HG02981 (cell line): Measurements from ENCODE around the gene PDXK.

ENCODE experiments used
- ATAC-seq: cut with Tn5 transposase; IDR thresholded peaks from one replicate; pipeline ENCODE4 v1.9.1; 2021; ENCODE audit warnings: mild to moderate bottlenecking, moderate library complexity; ENCODE audit not compliant: unreplicated experiment

PDXK gene

GRCh38 chr21:43721206-43721605, 2.3 kb downstream of the PDXK start:
- no peak for ATAC-seq

DNA sequence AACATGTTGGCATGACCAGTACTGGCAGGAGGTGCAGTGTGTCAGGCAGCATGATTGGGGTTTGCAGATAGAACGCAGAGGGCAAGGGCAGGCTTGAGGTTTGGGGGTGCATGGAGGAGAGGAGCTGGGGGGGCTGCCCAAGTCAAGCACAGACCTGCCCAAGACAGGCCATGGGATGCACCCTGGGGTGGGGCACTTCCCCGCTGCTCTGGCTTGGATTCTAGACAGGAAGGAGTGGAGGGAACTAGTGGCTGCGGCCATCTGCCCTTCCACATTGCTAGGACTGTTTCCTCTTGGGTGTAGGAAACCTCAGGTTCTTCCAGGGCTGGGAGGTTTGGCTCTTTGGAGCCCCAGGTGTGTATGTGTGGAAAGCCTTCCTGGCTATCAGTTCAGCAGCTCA, 3.0 kb downstream of the PDXK start:
- no peak for ATAC-seq

DNA sequence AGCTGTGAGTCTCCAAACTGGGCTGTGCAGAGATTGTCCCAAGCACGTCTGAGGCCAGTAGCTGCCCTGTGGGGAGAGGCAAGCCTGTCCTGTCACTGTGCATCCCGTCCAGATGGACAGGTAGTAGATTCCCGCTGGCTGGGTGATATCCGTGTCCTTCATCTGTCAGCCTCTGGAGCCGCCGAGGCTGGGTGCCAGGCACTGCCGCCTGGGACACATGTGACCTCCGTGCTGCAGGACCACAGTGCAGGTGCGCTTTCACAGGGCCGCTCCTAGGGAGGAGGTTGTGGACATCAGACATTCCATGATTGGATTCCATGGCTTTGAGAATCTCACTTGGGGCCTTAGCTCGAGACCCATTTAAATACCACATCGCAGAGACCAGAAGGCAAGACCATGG, 4.7 kb downstream of the PDXK start:
- no peak for ATAC-seq

DNA sequence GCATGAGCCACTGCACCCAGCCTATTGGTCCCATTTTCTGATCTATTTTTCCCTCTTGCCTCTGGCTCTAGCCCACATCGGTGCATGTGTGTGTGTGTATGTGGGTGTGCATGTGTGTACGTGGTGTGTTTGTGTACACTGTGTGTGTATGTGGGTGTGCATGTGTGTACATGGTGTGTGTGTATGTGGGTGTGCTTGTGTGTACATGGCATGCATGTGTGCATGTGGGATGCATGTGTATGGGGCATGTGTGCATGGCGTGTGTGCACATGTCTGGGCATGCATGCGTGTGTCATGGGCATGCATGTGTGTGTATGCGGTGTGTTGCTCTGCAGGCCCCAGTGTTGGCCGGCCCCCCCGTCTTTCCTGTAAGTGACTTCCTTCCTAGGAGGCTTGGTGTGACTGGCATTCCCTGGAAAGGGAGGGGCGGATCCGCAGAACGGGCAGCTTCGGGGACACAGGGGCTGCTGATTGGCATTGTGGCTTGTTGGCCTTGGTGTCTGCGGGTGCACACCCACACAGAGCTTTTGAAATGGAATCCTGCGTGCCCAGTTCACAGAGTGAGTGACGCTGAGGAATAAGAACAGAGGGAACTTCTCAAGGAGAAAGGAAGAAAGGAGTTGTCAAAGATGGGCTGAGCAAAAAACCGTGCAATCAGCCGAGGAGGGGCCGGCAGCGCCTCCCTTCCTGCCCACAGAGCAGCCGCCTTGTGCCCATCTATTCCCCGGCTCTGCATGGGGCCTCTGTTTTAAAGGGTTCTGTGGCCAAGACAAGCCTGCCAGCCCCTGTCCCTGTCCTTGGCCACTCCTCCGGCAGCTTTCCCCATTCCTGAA, 8.0 kb downstream of the PDXK start:
- ATAC-seq: no peak

DNA sequence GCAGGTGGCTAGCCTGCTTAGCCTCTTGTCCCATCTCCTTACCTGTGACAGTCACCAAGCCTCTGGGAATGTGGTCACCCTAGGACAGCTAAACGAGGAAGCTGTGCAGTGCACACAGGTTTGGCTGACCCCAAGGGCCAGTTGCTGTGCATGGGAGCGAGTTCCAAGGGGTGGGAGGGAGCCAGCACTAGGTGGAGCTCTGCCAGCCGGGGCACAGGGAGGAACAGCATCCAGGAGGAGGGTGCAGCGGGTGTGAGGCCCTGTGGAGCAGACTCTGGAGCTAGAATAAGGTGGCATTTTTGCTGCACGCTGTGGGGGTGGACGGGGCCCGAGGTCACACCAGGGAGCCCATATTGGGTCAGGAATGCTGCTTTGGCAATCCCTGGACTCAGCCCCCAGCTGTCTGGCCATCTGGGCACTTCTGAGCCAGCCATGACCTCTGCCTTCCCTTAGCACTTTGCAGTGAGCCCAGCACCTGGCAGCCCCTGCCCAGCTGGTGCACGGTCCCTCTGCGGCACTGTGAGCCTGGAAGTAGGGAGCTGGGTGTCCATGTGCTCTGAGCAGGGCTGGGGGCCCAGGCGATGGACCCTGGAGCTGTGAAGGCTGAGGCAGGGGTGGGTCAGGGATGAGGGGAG, 8.7 kb downstream of the PDXK start:
- no peak for ATAC-seq

GRCh38 chr21:43728154-43728466, 9.2 kb downstream of the PDXK start:
- ATAC-seq: no peak

DNA sequence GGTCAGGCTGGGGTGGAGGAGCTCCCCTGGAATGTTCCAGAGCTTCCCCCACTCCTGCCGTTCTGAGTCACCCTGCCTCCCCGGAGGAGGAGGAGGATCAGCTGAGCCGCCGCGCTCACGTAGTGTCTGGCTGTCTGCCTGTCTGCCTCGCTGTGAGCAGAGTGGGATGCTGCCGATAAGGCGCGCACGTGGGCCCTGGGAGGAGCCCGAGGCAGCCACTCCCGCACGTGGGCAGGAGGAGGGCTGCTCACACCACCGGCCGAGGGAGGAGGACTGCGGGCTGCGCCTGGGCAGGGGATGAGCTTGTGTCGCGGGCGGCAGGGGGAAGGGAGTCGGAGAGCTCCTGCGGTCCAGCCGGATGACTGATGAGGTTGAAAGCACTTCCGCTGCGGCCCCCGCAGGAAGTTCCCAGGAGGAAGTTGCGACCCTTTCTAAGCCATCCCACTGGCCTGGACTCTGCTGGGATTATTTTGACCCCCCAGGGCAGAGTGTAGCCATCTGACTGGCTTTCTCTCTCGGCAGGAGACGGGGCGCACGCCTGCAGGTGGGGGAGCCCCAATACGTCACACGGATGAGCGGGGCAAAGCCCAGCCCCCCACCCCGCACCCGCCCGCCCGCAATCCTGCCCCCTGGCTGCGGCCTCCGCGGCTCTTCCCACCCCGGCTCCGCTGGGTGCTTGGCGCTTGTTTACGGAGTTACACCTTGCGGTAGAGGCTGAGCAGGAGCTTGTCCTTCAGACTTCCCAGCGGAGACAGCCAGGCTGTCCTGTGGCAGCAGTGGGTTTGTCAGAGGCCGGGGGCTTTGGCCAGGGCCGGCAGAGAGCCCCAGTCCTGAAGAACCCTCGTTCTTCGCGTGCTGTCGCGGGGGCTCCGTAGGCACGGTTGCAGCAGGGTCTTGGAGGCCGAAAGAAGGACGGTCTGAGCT, 9.8 kb downstream of the PDXK start:
- peak; percentile 64 for ATAC-seq

DNA sequence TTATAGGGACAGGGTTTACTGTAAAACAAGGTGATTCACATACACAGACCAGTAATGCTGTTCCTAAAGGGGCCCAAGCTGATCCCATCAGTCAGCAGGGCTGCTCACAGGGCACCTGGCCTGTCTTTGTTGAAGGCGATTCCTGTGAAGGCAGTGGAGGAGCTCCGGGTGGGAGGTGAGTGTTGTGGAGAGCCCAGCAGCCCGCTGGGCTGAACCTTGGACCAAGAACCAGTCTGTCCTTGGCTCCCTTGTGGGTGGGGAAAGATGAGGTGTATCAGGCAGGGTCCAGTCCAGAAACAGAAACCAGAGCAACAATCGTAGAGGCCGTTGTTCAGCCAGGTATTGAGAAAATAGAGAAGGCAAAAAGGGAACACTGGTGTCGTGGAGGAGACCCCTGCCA, 12.5 kb downstream of the PDXK start:
- no peak for ATAC-seq

GRCh38 chr21:43731891-43732711, 13.2 kb downstream of the PDXK start:
- ATAC-seq: no peak

DNA sequence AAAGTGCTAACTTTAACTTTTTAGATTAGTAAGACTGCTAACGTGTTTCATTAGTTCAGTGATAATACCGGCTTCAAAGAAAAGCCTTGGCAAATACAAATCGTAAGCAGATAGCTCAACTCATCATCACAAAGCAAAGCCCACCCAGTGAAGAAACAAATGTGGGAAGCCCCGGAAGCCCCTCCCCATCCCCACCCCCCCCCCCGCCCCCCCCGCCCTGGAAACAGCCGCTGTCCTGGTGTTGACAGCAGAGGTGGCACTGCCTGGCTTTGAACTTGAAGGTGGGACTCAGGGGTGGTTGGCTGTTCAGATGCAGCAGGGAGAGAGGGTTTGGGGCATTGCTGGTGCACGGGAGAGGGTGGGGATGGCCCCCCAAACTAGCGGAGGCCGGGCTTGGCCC, 14.1 kb downstream of the PDXK start:
- ATAC-seq: no peak

- no peak for ATAC-seq
Observed at GRCh38 chr21:43733529-43734071, 14.7 kb downstream of the PDXK start.

GRCh38 chr21:43734131-43734927, 15.4 kb downstream of the PDXK start:
- ATAC-seq: no peak

GRCh38 chr21:43734928-43735229, 15.9 kb downstream of the PDXK start:
- ATAC-seq: no peak

DNA sequence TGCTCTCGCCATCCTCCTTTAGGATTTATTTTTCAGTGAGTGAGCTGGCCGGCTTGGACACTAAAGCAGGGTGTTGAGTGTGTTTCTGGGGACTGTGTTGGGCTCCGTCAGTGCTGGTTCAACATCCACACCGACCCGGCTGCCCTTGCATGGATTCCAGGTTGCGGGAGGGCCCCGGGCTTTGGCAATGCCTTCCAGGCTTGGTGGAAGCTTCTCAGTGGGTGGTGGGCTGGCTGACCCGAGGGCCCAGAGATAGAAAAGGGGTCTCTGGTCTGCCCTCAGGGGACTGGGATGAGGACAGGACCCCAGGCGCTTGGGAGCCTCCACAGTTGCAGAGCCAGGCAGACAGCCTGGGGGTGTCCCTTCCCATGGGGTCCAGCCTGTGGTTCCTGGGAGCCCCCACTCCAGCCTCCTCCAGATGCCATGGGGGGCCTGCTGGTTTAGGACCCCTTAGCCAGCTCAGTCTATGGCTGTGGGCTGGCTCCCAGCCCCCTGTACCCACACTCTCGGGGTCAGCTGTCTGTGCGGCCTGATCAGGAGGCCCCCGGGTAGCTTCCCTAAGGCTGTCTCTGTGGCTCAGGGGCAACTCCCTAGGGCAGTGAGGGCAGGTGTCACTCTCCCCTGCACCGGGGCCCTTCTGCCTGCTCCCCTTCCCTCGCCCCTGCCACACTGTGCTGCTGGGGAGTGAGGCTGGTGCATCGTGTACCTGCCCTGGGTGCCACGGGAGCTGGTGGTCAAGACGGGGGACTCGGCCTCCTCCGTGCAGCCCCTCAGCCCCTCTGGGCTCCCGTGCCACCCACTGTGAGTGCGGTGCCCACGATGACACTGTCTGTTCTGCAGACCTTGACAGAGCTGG, 16.5 kb downstream of the PDXK start:
- ATAC-seq: no peak

DNA sequence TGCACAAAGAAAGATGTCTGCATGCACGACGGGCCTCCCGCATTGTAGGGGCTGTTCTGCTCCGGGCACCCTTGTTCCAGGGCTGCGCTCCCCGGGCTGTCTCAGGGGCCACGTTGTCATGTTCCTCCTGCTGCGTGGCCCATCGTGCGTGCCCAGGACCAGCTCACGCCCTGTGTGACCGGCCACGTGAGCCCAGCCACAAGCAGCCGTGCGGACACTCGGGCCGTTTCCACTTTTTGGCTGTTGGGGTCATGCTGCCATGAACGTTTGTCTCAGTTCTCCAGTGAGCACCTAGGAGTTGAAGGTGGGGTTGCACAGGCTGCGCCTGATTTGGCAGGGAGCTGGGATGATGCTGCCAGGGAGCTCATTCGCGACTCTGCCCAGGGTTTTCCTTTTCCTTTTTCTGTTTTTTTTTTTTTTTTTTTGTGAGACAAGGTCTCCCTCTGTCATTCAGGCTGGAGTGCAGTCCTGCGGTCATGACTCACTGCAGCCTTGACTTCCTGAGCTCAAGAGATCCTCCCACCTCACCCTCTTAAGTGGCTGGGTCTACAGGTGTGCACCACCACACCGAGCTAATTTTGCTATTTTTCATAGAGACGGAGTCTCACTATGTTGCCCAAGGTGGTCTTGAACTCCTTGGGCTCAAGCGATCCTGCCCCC, 17.4 kb downstream of the PDXK start:
- no peak for ATAC-seq

DNA sequence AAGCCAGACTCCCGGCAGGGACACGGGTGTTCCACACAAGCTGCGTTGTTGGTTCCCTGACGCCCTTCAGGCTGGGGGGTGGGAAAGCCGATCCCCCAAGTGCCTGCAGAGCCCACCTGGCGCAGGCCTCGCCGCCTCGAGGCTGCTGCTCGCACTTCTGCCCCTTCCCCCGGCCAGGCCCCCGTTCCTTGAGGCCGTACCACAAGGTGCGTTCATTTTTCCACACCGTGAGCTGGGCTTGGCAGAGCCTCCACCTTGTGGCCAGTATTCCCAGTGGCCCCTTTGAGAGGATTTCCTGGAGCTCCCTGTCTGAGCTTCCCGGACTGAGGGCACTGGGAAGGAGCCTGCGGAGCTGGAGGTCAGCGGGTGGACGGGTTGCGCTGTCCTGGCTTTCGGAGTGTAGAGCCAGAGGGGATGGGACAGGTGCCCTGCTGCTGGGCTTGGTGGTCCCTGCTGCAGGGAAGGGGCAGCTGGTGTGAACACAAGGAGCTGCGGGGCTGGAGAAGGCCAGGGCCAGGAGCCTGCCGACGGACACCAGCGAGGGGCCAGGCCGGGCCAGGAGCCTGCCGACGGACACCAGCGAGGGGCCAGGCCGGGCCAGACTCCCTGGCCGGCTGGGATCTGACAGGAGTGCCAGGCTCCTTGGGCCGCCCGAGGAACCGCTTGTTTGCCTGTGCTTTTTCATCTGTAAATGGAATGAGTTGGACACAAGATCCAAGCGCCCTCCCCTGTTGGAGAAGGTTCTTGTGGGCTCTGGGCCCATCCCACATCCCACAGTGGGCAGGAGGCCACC, 18.4 kb downstream of the PDXK start:
- no peak for ATAC-seq

GRCh38 chr21:43739621-43740435, 20.9 kb downstream of the PDXK start:
- no peak for ATAC-seq
